ENCODE data around the gene TP53INP2. TPM values are rescaled to one million over a fixed set of nuclear protein-coding genes. Genes with fewer than 3 reads are reported as not detected.

The TP53INP2 gene
- total and polyA plus RNA-seq, 8 donors = 8.4 to 63.1 (median 26.5) TPM

DNA sequence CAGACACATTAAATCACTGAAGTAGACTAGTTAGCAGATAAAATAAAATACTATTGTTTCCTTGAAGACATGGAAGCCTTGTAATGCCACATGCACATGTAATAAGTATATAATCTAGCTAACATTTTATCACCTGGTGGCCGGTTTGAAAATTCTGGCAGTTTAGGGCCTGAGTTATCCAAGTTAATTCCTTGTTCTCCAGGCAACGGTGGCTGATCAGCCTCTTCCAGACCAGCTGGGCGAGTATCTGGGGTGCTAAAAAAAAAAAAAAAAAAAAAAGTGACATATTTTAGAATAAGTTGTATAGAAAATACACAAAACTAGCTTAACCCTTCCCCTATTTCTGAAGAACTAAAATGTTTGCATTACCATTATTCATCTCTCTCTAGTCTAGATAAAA lies 42.5 kb downstream of the TP53INP2 start:
- Histone ChIP-seq H3K27ac (no peak overlapping the region), H3K36me3 (peaks cover 50 to 98% (median 94%) of the 10 kb centered on the region in 4 donors), H3K4me1 (no peaks in the 10 kb centered on the region), H3K4me3 (no peak overlapping the region), H3K27me3 (no peaks in the 10 kb centered on the region), H3K9me3 (no peaks in the 10 kb centered on the region)
- intact Hi-C loops (cut with DNase I; ENCODE audit: low total_unique reads) = no loop called here
- 58 to 78% (median 75%) methylated on average over 3 of the region's 3 CpGs for WGBS, 5 donors
- TF ChIP-seq, protein P1, sequence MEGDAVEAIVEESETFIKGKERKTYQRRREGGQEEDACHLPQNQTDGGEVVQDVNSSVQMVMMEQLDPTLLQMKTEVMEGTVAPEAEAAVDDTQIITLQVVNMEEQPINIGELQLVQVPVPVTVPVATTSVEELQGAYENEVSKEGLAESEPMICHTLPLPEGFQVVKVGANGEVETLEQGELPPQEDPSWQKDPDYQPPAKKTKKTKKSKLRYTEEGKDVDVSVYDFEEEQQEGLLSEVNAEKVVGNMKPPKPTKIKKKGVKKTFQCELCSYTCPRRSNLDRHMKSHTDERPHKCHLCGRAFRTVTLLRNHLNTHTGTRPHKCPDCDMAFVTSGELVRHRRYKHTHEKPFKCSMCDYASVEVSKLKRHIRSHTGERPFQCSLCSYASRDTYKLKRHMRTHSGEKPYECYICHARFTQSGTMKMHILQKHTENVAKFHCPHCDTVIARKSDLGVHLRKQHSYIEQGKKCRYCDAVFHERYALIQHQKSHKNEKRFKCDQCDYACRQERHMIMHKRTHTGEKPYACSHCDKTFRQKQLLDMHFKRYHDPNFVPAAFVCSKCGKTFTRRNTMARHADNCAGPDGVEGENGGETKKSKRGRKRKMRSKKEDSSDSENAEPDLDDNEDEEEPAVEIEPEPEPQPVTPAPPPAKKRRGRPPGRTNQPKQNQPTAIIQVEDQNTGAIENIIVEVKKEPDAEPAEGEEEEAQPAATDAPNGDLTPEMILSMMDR (IDR thresholded peaks at IDR 0.05) = no peak
- no peak for TF ChIP-seq POLR2AphosphoS5 (IDR thresholded peaks at IDR 0.05)
- no peak for TF ChIP-seq POLR2A (IDR thresholded peaks at IDR 0.05)
- no peak for TF ChIP-seq EP300 (IDR thresholded peaks at IDR 0.05)
- no peak for DNase-seq

DNA sequence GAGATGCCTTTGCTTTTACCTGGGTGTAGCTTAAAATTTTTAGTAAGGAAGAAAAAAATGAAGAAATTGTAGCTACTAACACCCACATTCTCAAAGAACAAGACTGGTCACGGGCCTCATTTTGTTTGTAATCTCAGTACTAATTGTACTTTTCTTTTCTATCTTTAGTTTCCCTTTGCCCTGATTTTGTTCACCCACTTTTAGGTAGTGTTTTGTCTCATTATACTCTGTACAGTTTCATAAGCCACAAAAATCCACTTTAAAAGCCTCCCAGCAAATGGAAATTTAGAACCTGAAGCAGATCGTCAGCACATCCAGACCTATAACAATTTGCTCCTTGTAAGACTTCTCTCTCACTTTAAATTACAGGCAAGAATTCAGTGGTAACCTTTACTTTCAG lies 43.3 kb downstream of the TP53INP2 start:
- 65 to 75% (median 72%) methylated on average over 2 of the region's 2 CpGs for WGBS, 5 donors
- Histone ChIP-seq H3K27me3 (no peaks in the 10 kb centered on the region), H3K4me1 (no peaks in the 10 kb centered on the region), H3K4me3 (no peak overlapping the region), H3K27ac (no peak overlapping the region), H3K9me3 (no peaks in the 10 kb centered on the region), H3K36me3 (peaks cover 45 to 98% (median 93%) of the 10 kb centered on the region in 4 donors)
- TF ChIP-seq POLR2AphosphoS5 (IDR thresholded peaks at IDR 0.05) (no peak), POLR2A (IDR thresholded peaks at IDR 0.05) (no peak), EP300 (IDR thresholded peaks at IDR 0.05) (no peak)
- TF ChIP-seq, protein P1 (IDR thresholded peaks at IDR 0.05) = no peak
- DNase-seq = no peak
- intact Hi-C loops (cut with DNase I; ENCODE audit: low total_unique reads) = no loop called here

GRCh38 chr20:34748709-34749108 lies 44.6 kb downstream of the TP53INP2 start:
- peaks cover 34 to 98% (median 92%) of the 10 kb centered on the region in 4 donors for H3K36me3 ChIP-seq
- no peaks in the 10 kb centered on the region for H3K4me1 ChIP-seq
- TF ChIP-seq, protein P1 (IDR thresholded peaks at IDR 0.05) = no peak
- TF ChIP-seq POLR2AphosphoS5 (IDR thresholded peaks at IDR 0.05) (no peak), EP300 (IDR thresholded peaks at IDR 0.05) (no peak), POLR2A (IDR thresholded peaks at IDR 0.05) (no peak)
- no peaks in the 10 kb centered on the region for H3K27me3 ChIP-seq
- 56 to 88% (median 79%) methylated on average over 2 of the region's 2 CpGs for WGBS, 5 donors
- intact Hi-C loops (cut with DNase I; ENCODE audit: low total_unique reads) = no loop called here
- H3K9me3 ChIP-seq = no peaks in the 10 kb centered on the region
- DNase-seq = no peak
- no peak overlapping the region for H3K27ac ChIP-seq
- H3K4me3 ChIP-seq = no peak overlapping the region

DNA sequence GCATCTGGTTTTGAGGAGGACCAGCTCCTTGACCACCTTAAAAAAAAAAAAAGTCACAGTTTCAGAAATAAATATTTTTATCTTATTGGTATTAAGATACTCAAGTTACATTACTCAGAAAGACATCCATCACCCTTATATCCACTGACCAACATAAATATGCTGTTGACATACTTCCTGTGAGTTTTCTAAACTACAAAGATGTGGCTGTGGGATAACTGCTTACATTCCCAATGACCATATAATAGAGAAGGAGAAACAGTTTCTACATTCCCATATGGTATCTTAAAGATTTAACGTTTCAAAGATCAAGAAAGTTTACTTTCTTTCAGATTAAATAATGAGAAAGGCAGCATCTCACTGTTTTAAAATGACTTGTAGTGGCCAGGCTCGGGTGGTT lies 46.3 kb downstream of the TP53INP2 start:
- peaks cover 38 to 98% (median 92%) of the 10 kb centered on the region in 4 donors for H3K36me3 ChIP-seq

More for the DNA sequence above, 46.3 kb downstream of the TP53INP2 start:
- no peak overlapping the region for H3K27ac ChIP-seq
- intact Hi-C loops (cut with DNase I; ENCODE audit: low total_unique reads) = no loop called here
- H3K27me3 ChIP-seq = no peaks in the 10 kb centered on the region
- no peaks in the 10 kb centered on the region for H3K9me3 ChIP-seq
- no peak overlapping the region for H3K4me3 ChIP-seq
- WGBS, 5 donors = 44 to 93% (median 57%) methylated on average over 2 of the region's 2 CpGs
- H3K4me1 ChIP-seq = no peaks in the 10 kb centered on the region
- TF ChIP-seq POLR2A (IDR thresholded peaks at IDR 0.05) = no peak
- TF ChIP-seq POLR2AphosphoS5 (IDR thresholded peaks at IDR 0.05) = no peak
- TF ChIP-seq, protein P1 (IDR thresholded peaks at IDR 0.05) = no peak
- TF ChIP-seq EP300 (IDR thresholded peaks at IDR 0.05) = no peak
- DNase-seq = no peak
